BJ (cell line): Measurements from ENCODE around the gene ZFYVE27. TPM values are rescaled to one million over a fixed set of nuclear protein-coding genes. Genes with fewer than 3 reads are reported as not detected.

Experiments used
- CTCF ChIA-PET: fragments of 350-600 bp; formaldehyde crosslinking; extraction: SDS; loops from one replicate; lab custom pipeline; 2021; ENCODE audit warnings: antibody characterized with exemption, inconsistent platforms; lab: Yijun Ruan, JAX
- POLR2A ChIA-PET: fragments of 300-600 bp; sonication (Branson Sonifier 250); formaldehyde crosslinking; extraction: SDS; loops from one replicate; lab custom pipeline; 2021; ENCODE audit warnings: antibody characterized with exemption; lab: Charles Lee
- DNase-seq: peaks from one replicate; pipeline ENCODE4 v3.0.0-alpha.2; 2011; ENCODE audit warnings: low read depth
- H3K27me3 ChIP-seq: 2 replicates; pipeline ENCODE4 v1.6.0; 2011; ENCODE audit warnings: low read length; ENCODE audit not compliant: control insufficient read depth, insufficient read depth
- H3K36me3 ChIP-seq: 2 replicates; pipeline ENCODE4 v1.5.1; 2011; ENCODE audit warnings: low read length; ENCODE audit not compliant: control insufficient read depth, insufficient read depth
- H3K4me3 ChIP-seq: 2 replicates; pipeline ENCODE4 v1.5.1; 2011; ENCODE audit warnings: low read depth, mild to moderate bottlenecking, control low read depth, low read length
- CTCF ChIP-seq: IDR thresholded peaks from 2 replicates; pipeline ENCODE4 v1.5.1; 2011; ENCODE audit warnings: low read depth, mild to moderate bottlenecking, control low read depth, inconsistent platforms, low read length, moderate library complexity; ENCODE audit not compliant: insufficient read depth
- polyA plus RNA-seq: library from polyadenylated mRNA; depleted of rRNA; stranded (reverse); fragments of >200 nt; gene quantifications from 2 replicates; pipeline ENCODE4 v1.2.3, GENCODE V29; 2011

Gene ZFYVE27
- polyA plus RNA-seq, 1 experiment = 22.9 TPM

DNA sequence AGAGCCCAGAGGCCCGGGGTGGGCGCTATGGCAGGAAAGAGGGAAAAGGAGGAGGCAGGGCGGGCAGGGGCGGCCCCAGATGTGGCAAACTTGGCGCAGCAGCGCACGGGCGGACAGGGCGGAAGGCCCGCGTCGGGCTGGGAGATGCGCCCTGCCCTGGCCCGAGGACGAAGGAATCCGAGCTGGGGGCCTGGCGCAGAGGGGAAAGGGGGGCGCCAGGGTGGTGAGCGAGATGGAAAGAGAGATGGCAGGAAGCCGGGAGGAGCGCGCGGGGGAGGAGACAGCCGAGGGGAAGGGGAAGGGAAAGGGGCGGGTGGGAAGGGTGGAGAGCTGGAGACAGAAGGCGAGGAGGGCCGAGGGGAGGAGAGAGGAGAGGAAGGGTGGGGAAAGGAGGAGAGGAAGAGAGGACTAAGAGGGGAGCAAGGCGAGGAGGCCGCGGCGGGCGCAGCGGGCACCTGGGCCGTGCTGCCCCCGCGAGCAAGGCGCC lies 23.5 kb upstream of the ZFYVE27 start, which contains the start of gene MARVELD1:
Gene MARVELD1 (plus strand): TSS at position 392 of the 487 bp plus-strand sequence. CDS start 147 bp downstream, outside the sequence.
- no peak for DNase-seq
- no peak for TF ChIP-seq CTCF
- CTCF ChIA-PET = interaction anchor here (1.3 to 20.3 kb wide), 5 partner anchors 11 to 75 kb away, joined by 3 to 517 read pairs (median 10); partner anchors contain the start of genes AVPI1 and ZFYVE27
- Histone ChIP-seq H3K4me3 (peak within 1 kb of the TSS; percentile 71), H3K36me3 (peaks cover 5% of the 10 kb centered on the region), H3K27me3 (no peaks in the 10 kb centered on the region)
- POLR2A ChIA-PET = interaction anchor here (0.6 to 1.0 kb wide), 4 partner anchors 16 to 24 kb away, joined by 3 to 10 read pairs (median 8); partner anchors contain the start of gene ZFYVE27

DNA sequence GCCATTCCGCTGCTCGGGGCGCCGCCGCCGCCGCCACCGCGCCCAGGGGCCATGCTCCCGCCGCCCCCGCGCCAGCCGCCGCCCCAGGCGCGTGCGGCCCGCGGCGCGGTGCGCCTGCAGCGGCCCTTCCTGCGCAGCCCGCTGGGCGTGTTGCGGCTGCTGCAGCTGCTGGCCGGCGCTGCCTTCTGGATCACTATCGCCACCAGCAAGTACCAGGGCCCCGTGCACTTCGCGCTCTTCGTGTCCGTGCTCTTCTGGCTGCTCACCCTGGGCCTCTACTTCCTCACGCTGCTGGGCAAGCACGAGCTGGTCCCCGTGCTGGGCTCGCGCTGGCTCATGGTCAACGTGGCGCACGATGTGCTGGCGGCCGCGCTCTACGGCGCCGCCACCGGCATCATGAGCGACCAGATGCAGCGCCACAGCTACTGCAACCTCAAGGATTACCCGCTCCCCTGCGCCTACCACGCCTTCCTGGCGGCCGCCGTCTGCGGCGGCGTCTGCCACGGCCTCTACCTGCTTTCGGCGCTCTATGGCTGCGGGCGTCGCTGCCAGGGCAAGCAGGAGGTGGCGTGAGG lies 23.0 kb upstream of the ZFYVE27 start:
- Histone ChIP-seq H3K36me3 (peaks cover 6% of the 10 kb centered on the region), H3K4me3 (peak overlapping the region; percentile 71), H3K27me3 (no peaks in the 10 kb centered on the region)
- CTCF ChIA-PET = interaction anchor here (1.0 to 20.3 kb wide), 6 partner anchors 11 to 75 kb away, joined by 3 to 517 read pairs (median 8); partner anchors contain the start of genes AVPI1 and ZFYVE27
- POLR2A ChIA-PET = interaction anchor here (0.5 to 1.4 kb wide), 5 partner anchors 16 to 289 kb away, joined by 3 to 10 read pairs (median 5); partner anchors contain the start of gene ZFYVE27
- TF ChIP-seq CTCF = peak; percentile 37
- DNase-seq = no peak

GRCh38 chr10:97714401-97715258 lies 22.3 kb upstream of the ZFYVE27 start:
- POLR2A ChIA-PET = interaction anchor here (0.5 to 1.4 kb wide), 6 partner anchors 10 to 290 kb away, joined by 3 to 15 read pairs (median 5); no protein-coding TSS in a partner anchor
- peaks cover 8% of the 10 kb centered on the region for H3K36me3 ChIP-seq
- H3K4me3 ChIP-seq = peak overlapping the region; percentile 71
- no peaks in the 10 kb centered on the region for H3K27me3 ChIP-seq
- CTCF ChIA-PET = interaction anchor here (1.0 to 20.3 kb wide), 7 partner anchors 12 to 76 kb away, joined by 3 to 517 read pairs (median 5); partner anchors contain the start of genes AVPI1 and ZFYVE27
- TF ChIP-seq CTCF = no peak
- no peak for DNase-seq

DNA sequence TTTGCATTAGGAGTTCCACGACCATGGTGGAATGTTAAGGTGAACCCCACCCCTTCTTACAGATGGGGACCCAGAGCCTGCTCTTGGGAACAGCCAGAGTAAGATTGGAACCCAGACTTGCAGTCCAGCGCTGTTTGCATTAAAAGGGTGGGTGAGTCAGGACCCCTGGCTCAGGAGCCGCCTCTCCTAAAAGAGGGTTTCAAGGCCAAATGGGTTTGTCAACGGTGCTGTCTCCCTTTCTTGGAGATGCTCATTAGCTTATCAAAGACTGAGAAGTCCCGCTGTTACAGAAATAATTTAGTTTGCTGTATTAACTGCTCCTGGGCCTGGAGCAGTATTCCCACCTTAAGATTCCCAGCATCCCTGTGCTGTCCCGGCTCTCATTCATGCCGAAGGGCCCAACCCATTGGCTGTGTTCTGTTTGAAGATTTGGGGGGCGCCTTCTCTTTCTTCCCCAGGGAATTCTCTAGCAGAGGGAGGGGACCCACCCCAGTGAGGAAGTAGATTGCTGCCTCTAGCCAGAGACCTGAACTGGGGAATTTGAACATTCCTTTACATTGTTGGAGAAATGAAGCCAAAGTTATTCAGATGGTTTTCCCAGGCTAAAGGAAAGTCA lies 21.6 kb upstream of the ZFYVE27 start:
- ChIA-PET POLR2A (interaction anchor here (0.5 to 1.4 kb wide), 4 partner anchors 9 to 92 kb away, joined by 3 to 15 read pairs (median 7); no protein-coding TSS in a partner anchor), CTCF (interaction anchor here (1.0 to 20.3 kb wide), 4 partner anchors 14 to 29 kb away, joined by 3 to 517 read pairs (median 7); partner anchors contain the start of genes AVPI1 and ZFYVE27)

More for the DNA sequence above, 21.6 kb upstream of the ZFYVE27 start:
- H3K4me3 ChIP-seq = peak overlapping the region; percentile 71
- H3K36me3 ChIP-seq = peaks cover 8% of the 10 kb centered on the region
- no peak for DNase-seq
- H3K27me3 ChIP-seq = no peaks in the 10 kb centered on the region
- TF ChIP-seq CTCF = no peak
